ENCODE data around the gene PCGF5.
"Not testable (repeated sequence)": the region's sequence is repeated elsewhere in the genome, so short reads cannot be mapped to it uniquely, and the experiment has no call there.

PCGF5 gene

GRCh38 chr10:91210014-91210413 is 10.4 kb upstream of the PCGF5 start:
- no peak for DNase-seq (ENCODE audit: low read depth in 3 of 3)

GRCh38 chr10:91210435-91210834 is 10.0 kb upstream of the PCGF5 start:
- DNase-seq (ENCODE audit: low read depth in 3 of 3) = no peak

GRCh38 chr10:91211675-91212074 is 8.8 kb upstream of the PCGF5 start:
- DNase-seq (ENCODE audit: low read depth in 3 of 3) = no peak

- DNase-seq (ENCODE audit: low read depth in 3 of 3) = no peak
These were observed 5.6 kb upstream of the PCGF5 start for GRCh38 chr10:91214911-91215310.

GRCh38 chr10:91215384-91215783 is 5.1 kb upstream of the PCGF5 start:
- DNase-seq (ENCODE audit: low read depth in 3 of 3) = no peak

GRCh38 chr10:91219371-91220193 is 881 bp upstream of the PCGF5 start:
- no peak for DNase-seq (ENCODE audit: low read depth in 3 of 3)

GRCh38 chr10:91220954-91221675 is 652 bp downstream of the PCGF5 start:
- no peak for DNase-seq (ENCODE audit: low read depth in 3 of 3)

GRCh38 chr10:91226093-91226492 is 5.6 kb downstream of the PCGF5 start:
- no peak for DNase-seq (ENCODE audit: low read depth in 3 of 3)

- DNase-seq (ENCODE audit: low read depth in 3 of 3) = no peak
These were observed 7.1 kb downstream of the PCGF5 start for GRCh38 chr10:91227576-91227975.

GRCh38 chr10:91229683-91230082 is 9.2 kb downstream of the PCGF5 start:
- DNase-seq (ENCODE audit: low read depth in 3 of 3) = no peak

GRCh38 chr10:91238191-91238590 is 17.7 kb downstream of the PCGF5 start:
- no peak for DNase-seq (ENCODE audit: low read depth in 3 of 3)

GRCh38 chr10:91239789-91240188 is 19.3 kb downstream of the PCGF5 start:
- DNase-seq (ENCODE audit: low read depth in 3 of 3) = no peak

- no peak for DNase-seq (ENCODE audit: low read depth in 3 of 3)
These were observed 22.5 kb downstream of the PCGF5 start for GRCh38 chr10:91242940-91243339.

GRCh38 chr10:91247360-91248111 is 27.1 kb downstream of the PCGF5 start:
- DNase-seq (ENCODE audit: low read depth in 3 of 3) = no peak

- no peak for DNase-seq (ENCODE audit: low read depth in 3 of 3)
These were observed 29.2 kb downstream of the PCGF5 start for GRCh38 chr10:91249700-91250099.

GRCh38 chr10:91250341-91250740 is 29.9 kb downstream of the PCGF5 start:
- no peak for DNase-seq (ENCODE audit: low read depth in 3 of 3)

GRCh38 chr10:91251430-91252056 is 31.1 kb downstream of the PCGF5 start:
- peak in 1 of 3 donors; percentile 9 for DNase-seq (ENCODE audit: low read depth in 3 of 3)

GRCh38 chr10:91253300-91253699 is 32.8 kb downstream of the PCGF5 start:
- DNase-seq (ENCODE audit: low read depth in 3 of 3) = no peak

GRCh38 chr10:91257310-91257709 is 36.8 kb downstream of the PCGF5 start:
- no peak for DNase-seq (ENCODE audit: low read depth in 3 of 3)

- not testable (repeated sequence) for DNase-seq (ENCODE audit: low read depth in 3 of 3)
These were observed 40.0 kb downstream of the PCGF5 start for GRCh38 chr10:91260417-91260816.

- DNase-seq (ENCODE audit: low read depth in 3 of 3) = no peak
These were observed 51.4 kb downstream of the PCGF5 start for GRCh38 chr10:91271886-91272285.

- no peak for DNase-seq (ENCODE audit: low read depth in 3 of 3)
These were observed 64.1 kb downstream of the PCGF5 start for GRCh38 chr10:91284486-91285090.
